Colon (tissue), 2 donors: ENCODE measurements around the gene SPINK2.

Source experiments
- FAIRE-seq: peaks from 2 replicates; lab custom pipeline; 2012; peaks lifted over from hg19 to GRCh38; lab: Jason Lieb, UNC
- donor health status: control.
- donor health status: control.

SPINK2 gene

GRCh38 chr4:56821381-56822243 is at the start of gene SPINK2:
SPINK2 (minus strand) TSS chr4:56821701; CDS start chr4:56821662, 39 bp downstream.
- no peak for FAIRE-seq

GRCh38 chr4:56870946-56871345 is 49.4 kb upstream of the SPINK2 start:
- FAIRE-seq = no peak

GRCh38 chr4:56863441-56864139 is 42.1 kb upstream of the SPINK2 start:
- no peak for FAIRE-seq

GRCh38 chr4:56861360-56861759 is 39.9 kb upstream of the SPINK2 start:
- FAIRE-seq = no peak

GRCh38 chr4:56860781-56861180 is 39.3 kb upstream of the SPINK2 start:
- no peak for FAIRE-seq

GRCh38 chr4:56859841-56860240 is 38.3 kb upstream of the SPINK2 start:
- FAIRE-seq = no peak

- no peak for FAIRE-seq
Observed at GRCh38 chr4:56857601-56858309, 36.3 kb upstream of the SPINK2 start.

- no peak for FAIRE-seq
Observed at GRCh38 chr4:56856656-56857055, 35.2 kb upstream of the SPINK2 start.

GRCh38 chr4:56850910-56851309 is 29.4 kb upstream of the SPINK2 start:
- FAIRE-seq = no peak

GRCh38 chr4:56844802-56845580 is 23.5 kb upstream of the SPINK2 start:
- FAIRE-seq = no peak

- FAIRE-seq = no peak
Observed at GRCh38 chr4:56843421-56843899, 22.0 kb upstream of the SPINK2 start.

GRCh38 chr4:56840559-56840958 is 19.1 kb upstream of the SPINK2 start:
- no peak for FAIRE-seq

GRCh38 chr4:56828784-56829535 is 7.5 kb upstream of the SPINK2 start:
- no peak for FAIRE-seq

- FAIRE-seq = no peak
Observed at GRCh38 chr4:56823933-56824600, 2.6 kb upstream of the SPINK2 start.

- FAIRE-seq = no peak
Observed at GRCh38 chr4:56818797-56819196, 2.7 kb downstream of the SPINK2 start.

- FAIRE-seq = no peak
Observed at GRCh38 chr4:56817840-56818491, 3.5 kb downstream of the SPINK2 start.

- FAIRE-seq = no peak
Observed at GRCh38 chr4:56806666-56807065, 14.8 kb downstream of the SPINK2 start.

GRCh38 chr4:56804551-56804950 is 16.9 kb downstream of the SPINK2 start:
- FAIRE-seq = no peak

GRCh38 chr4:56803471-56803870 is 18.0 kb downstream of the SPINK2 start:
- no peak for FAIRE-seq
